Smooth muscle cell (in vitro differentiated cells): ENCODE results near the gene C2orf66. TPM values are rescaled to one million over a fixed set of nuclear protein-coding genes. Genes with fewer than 3 reads are reported as not detected.

Experiments used
- DNase-seq: peaks from one replicate; lab custom pipeline; 2025; ENCODE audit not compliant: unreplicated experiment; lab: John Stamatoyannopoulos, UW
- H2AFZ ChIP-seq: fragments of 200-600 bp; sonication (generic); 2 replicates; pipeline ENCODE4 v1.6.0; 2016; ENCODE audit warnings: antibody characterized with exemption, low read depth, mild to moderate bottlenecking
- H3F3A ChIP-seq: fragments of 200-600 bp; sonication (generic); 2 replicates; pipeline ENCODE4 v1.6.0; 2017; ENCODE audit warnings: antibody characterized with exemption, low read depth
- H3K27ac ChIP-seq: fragments of 200-600 bp; sonication (generic); 2 replicates; pipeline ENCODE4 v1.5.1; 2016; ENCODE audit warnings: low read depth, mild to moderate bottlenecking
- H3K27me3 ChIP-seq: fragments of 200-600 bp; sonication (generic); 2 replicates; pipeline ENCODE4 v1.6.1; 2016; ENCODE audit warnings: low read depth, mild to moderate bottlenecking
- H3K36me3 ChIP-seq: fragments of 200-600 bp; sonication (generic); 2 replicates; pipeline ENCODE4 v1.5.1; 2016; ENCODE audit warnings: low read depth
- H3K4me1 ChIP-seq: fragments of 200-600 bp; sonication (generic); 2 replicates; pipeline ENCODE4 v1.5.1; 2016; ENCODE audit warnings: low read depth
- H3K4me2 ChIP-seq: fragments of 200-600 bp; sonication (generic); 2 replicates; pipeline ENCODE4 v1.6.0; 2016; ENCODE audit warnings: mild to moderate bottlenecking
- H3K4me3 ChIP-seq: fragments of 200-600 bp; sonication (generic); 2 replicates; pipeline ENCODE4 v1.5.1; 2016; ENCODE audit warnings: mild to moderate bottlenecking
- H3K79me2 ChIP-seq: fragments of 200-600 bp; sonication (generic); 2 replicates; pipeline ENCODE4 v1.6.0; 2016; ENCODE audit warnings: low read depth, mild to moderate bottlenecking
- H3K9ac ChIP-seq: fragments of 200-600 bp; sonication (generic); 2 replicates; pipeline ENCODE4 v1.6.0; 2016; ENCODE audit warnings: low read depth
- H3K9me3 ChIP-seq: fragments of 200-600 bp; sonication (generic); replicated peaks from 2 replicates; pipeline ENCODE4 v1.5.1; 2016; ENCODE audit warnings: low read depth
- H4K20me1 ChIP-seq: fragments of 200-600 bp; sonication (generic); 2 replicates; pipeline ENCODE4 v1.6.0; 2016; ENCODE audit warnings: low read depth
- WGBS: methylation state at CpG from one replicate; pipeline ENCODE4 v1.1.7; 2016; ENCODE audit warnings: low lambda C conversion rate; 5-methylcytosine and 5-hydroxymethylcytosine counted together
- polyA plus RNA-seq: library from polyadenylated mRNA; unstranded; fragments of >200 nt; fragmentation: Nextera tagmentation; extraction: Ambion mirVana; gene quantifications from 2 replicates; pipeline ENCODE4 v1.2.1, GENCODE V29; 2016
- small RNA-seq: library from RNA; depleted of rRNA; stranded (forward); fragments of <200 nt; gene quantifications from one replicate; pipeline ENCODE3, GENCODE V24; 2014
- total RNA-seq: library from RNA; depleted of rRNA; stranded (reverse); fragments of >200 nt; gene quantifications from 2 replicates; pipeline ENCODE4 v1.2.3, GENCODE V29; 2014
- TF ChIP-seq, protein P1 (sequence below): fragments of 200-600 bp; sonication (generic); IDR thresholded peaks from 2 replicates; pipeline ENCODE4 v1.5.1; 2017; ENCODE audit warnings: borderline replicate concordance, mild to moderate bottlenecking, antibody characterized with exemption; ENCODE audit not compliant: insufficient read depth, poor library complexity, severe bottlenecking

Gene C2orf66
- total and polyA plus RNA-seq, 2 experiments from 2014 or later, result 1.2 TPM; not detected in 1

- H3K4me3 ChIP-seq, result no peak overlapping the region
- H3K36me3 ChIP-seq, result peaks cover under 1% of the 10 kb centered on the region
- no peak overlapping the region for H3K4me2 ChIP-seq
- no peak overlapping the region for H3K9ac ChIP-seq
- no peak for DNase-seq
- H3K27ac ChIP-seq, result no peak overlapping the region
- H3K79me2 ChIP-seq, result no peaks in the 10 kb centered on the region
- H2AFZ ChIP-seq, result no peak overlapping the region
- H3K27me3 ChIP-seq, result no peaks in the 10 kb centered on the region
- H3K9me3 ChIP-seq, result no peaks in the 10 kb centered on the region
- WGBS, result 94% methylated on average over 3 of the region's 3 CpGs
- TF ChIP-seq, protein P1, sequence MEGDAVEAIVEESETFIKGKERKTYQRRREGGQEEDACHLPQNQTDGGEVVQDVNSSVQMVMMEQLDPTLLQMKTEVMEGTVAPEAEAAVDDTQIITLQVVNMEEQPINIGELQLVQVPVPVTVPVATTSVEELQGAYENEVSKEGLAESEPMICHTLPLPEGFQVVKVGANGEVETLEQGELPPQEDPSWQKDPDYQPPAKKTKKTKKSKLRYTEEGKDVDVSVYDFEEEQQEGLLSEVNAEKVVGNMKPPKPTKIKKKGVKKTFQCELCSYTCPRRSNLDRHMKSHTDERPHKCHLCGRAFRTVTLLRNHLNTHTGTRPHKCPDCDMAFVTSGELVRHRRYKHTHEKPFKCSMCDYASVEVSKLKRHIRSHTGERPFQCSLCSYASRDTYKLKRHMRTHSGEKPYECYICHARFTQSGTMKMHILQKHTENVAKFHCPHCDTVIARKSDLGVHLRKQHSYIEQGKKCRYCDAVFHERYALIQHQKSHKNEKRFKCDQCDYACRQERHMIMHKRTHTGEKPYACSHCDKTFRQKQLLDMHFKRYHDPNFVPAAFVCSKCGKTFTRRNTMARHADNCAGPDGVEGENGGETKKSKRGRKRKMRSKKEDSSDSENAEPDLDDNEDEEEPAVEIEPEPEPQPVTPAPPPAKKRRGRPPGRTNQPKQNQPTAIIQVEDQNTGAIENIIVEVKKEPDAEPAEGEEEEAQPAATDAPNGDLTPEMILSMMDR, result peak; percentile 45
- no peaks in the 10 kb centered on the region for H4K20me1 ChIP-seq
- H3K4me1 ChIP-seq, result no peaks in the 10 kb centered on the region
- H3F3A ChIP-seq, result no peaks in the 10 kb centered on the region
Measured at GRCh38 chr2:196758474-196759377, 50.4 kb downstream of the C2orf66 start.

Small RNA genes within 50 kb of the gene (small RNA-seq; reads per million reads assigned to genes)
- not detected for gene AC012486.1

Other genes starting within 250 kb of the C2orf66 start
- gene HECW2, start 215.8 kb downstream of the C2orf66 start, total RNA-seq, result 11.0 and 15.0 TPM in 2 replicates
- 3.5 and 3.9 TPM in 2 replicates for gene HECW2, start 215.8 kb downstream of the C2orf66 start, polyA plus RNA-seq
- 2.0 and 10.3 TPM in 2 replicates for gene CCDC150, start 169.6 kb downstream of the C2orf66 start, total RNA-seq
- 2.5 and 3.7 TPM in 2 replicates for gene CCDC150, start 169.6 kb downstream of the C2orf66 start, polyA plus RNA-seq
- 39.5 and 60.4 TPM in 2 replicates for gene GTF3C3, start 9.7 kb downstream of the C2orf66 start, total RNA-seq
- 15.9 and 17.0 TPM in 2 replicates for gene GTF3C3, start 9.7 kb downstream of the C2orf66 start, polyA plus RNA-seq
- 13.2 and 30.5 TPM in 2 replicates for gene PGAP1, start 117.4 kb upstream of the C2orf66 start, total RNA-seq
- 1.8 and 4.3 TPM in 2 replicates for gene PGAP1, start 117.4 kb upstream of the C2orf66 start, polyA plus RNA-seq